Neural progenitor cell (in vitro differentiated cells): ENCODE results near the gene B4GALNT3. TPM values are rescaled to one million over a fixed set of nuclear protein-coding genes. Genes with fewer than 3 reads are reported as not detected.

Source experiments
- DNase-seq: peaks from one replicate; pipeline ENCODE4 v3.0.0-alpha.2; 2016; ENCODE audit warnings: low spot score
- H2AFZ ChIP-seq: fragments of 200-600 bp; sonication (generic); replicated peaks from 2 replicates; pipeline ENCODE4 v1.6.1; 2016; ENCODE audit warnings: antibody characterized with exemption
- H3F3A ChIP-seq: fragments of 200-600 bp; sonication (generic); 2 replicates; pipeline ENCODE4 v1.6.1; 2016; ENCODE audit warnings: antibody characterized with exemption, low read depth
- H3K27ac ChIP-seq: fragments of 200-600 bp; sonication (generic); 2 replicates; pipeline ENCODE4 v1.5.1; 2016; ENCODE audit warnings: mild to moderate bottlenecking
- H3K27me3 ChIP-seq: fragments of 200-600 bp; sonication (generic); 2 replicates; pipeline ENCODE4 v1.6.1; 2016; ENCODE audit warnings: mild to moderate bottlenecking, moderate library complexity
- H3K36me3 ChIP-seq: fragments of 200-600 bp; sonication (generic); 2 replicates; pipeline ENCODE4 v1.5.1; 2016
- H3K4me1 ChIP-seq: fragments of 200-600 bp; sonication (generic); 2 replicates; pipeline ENCODE4 v1.6.1; 2016; ENCODE audit warnings: mixed run types
- H3K4me2 ChIP-seq: fragments of 200-600 bp; sonication (generic); 2 replicates; pipeline ENCODE4 v1.6.1; 2016
- H3K4me3 ChIP-seq: fragments of 200-600 bp; sonication (generic); 2 replicates; pipeline ENCODE4 v1.5.1; 2016
- H3K79me2 ChIP-seq: fragments of 200-600 bp; sonication (generic); 2 replicates; pipeline ENCODE4 v1.6.1; 2016; ENCODE audit warnings: low read depth
- H3K9ac ChIP-seq: fragments of 200-600 bp; sonication (generic); 2 replicates; pipeline ENCODE4 v1.6.1; 2016
- H3K9me3 ChIP-seq: fragments of 200-600 bp; sonication (generic); 2 replicates; pipeline ENCODE4 v1.5.1; 2016; ENCODE audit warnings: low read depth
- H4K20me1 ChIP-seq: fragments of 200-600 bp; sonication (generic); 2 replicates; pipeline ENCODE4 v1.6.1; 2016; ENCODE audit warnings: low read depth
- H3K27ac Mint-ChIP-seq: 3 replicates; pipeline ENCODE4 v1.8.0; 2021; ENCODE audit warnings: mixed read lengths
- H3K27me3 Mint-ChIP-seq: 2 replicates; pipeline ENCODE4 v1.8.0; 2022; ENCODE audit warnings: low read depth, mild to moderate bottlenecking, inconsistent platforms, moderate library complexity, mixed read lengths; ENCODE audit not compliant: insufficient read depth
- H3K36me3 Mint-ChIP-seq: 3 replicates; pipeline ENCODE4 v1.8.0; 2021; ENCODE audit warnings: mixed read lengths
- H3K4me1 Mint-ChIP-seq: 3 replicates; pipeline ENCODE4 v1.8.0; 2021; ENCODE audit warnings: mixed read lengths
- H3K4me3 Mint-ChIP-seq: 3 replicates; pipeline ENCODE4 v1.8.0; 2021; ENCODE audit warnings: mild to moderate bottlenecking, moderate library complexity, mixed read lengths
- H3K9me3 Mint-ChIP-seq: 3 replicates; pipeline ENCODE4 v1.8.0; 2020; ENCODE audit warnings: mixed read lengths
- CTCF ChIP-seq: fragments of 200-600 bp; sonication (generic); IDR thresholded peaks from 2 replicates; pipeline ENCODE4 v1.5.1; 2017; ENCODE audit warnings: antibody characterized with exemption, mild to moderate bottlenecking
- EZH2 ChIP-seq: fragments of 200-600 bp; sonication (generic); IDR thresholded peaks from 2 replicates; pipeline ENCODE4 v1.6.1; 2017; ENCODE audit warnings: antibody characterized with exemption, mild to moderate bottlenecking, moderate library complexity
- EZH2phosphoT487 ChIP-seq: fragments of 200-600 bp; sonication (generic); IDR thresholded peaks from 2 replicates; pipeline ENCODE4 v1.6.1; 2017; ENCODE audit warnings: antibody characterized with exemption
- small RNA-seq: library from RNA; depleted of rRNA; stranded (forward); fragments of <200 nt; gene quantifications from one replicate; pipeline ENCODE3, GENCODE V24; 2015
- total RNA-seq: library from RNA; depleted of rRNA; stranded (reverse); fragments of >200 nt; gene quantifications from 2 replicates; pipeline ENCODE4 v1.2.3, GENCODE V29; 2015; ENCODE audit warnings: low replicate concordance

The B4GALNT3 gene
- total RNA-seq, 1 donor from 2014 or later, result 29.0 TPM

GRCh38 chr12:612293-612692 lies 152.6 kb downstream of the B4GALNT3 start:
- Histone ChIP-seq H3K9ac (no peak overlapping the region), H3K27me3 (no peaks in the 10 kb centered on the region), H3K27ac (no peak overlapping the region), H3F3A (no peaks in the 10 kb centered on the region), H3K79me2 (no peaks in the 10 kb centered on the region), H2AFZ (no peak overlapping the region), H3K4me3 (no peak overlapping the region), H3K36me3 (no peaks in the 10 kb centered on the region), H3K4me2 (no peak overlapping the region), H3K9me3 (no peaks in the 10 kb centered on the region), H4K20me1 (no peaks in the 10 kb centered on the region), H3K4me1 (no peaks in the 10 kb centered on the region)
- Mint-ChIP-seq H3K27me3 (peaks cover 2% of the 10 kb centered on the region), H3K27ac (no peak overlapping the region), H3K4me1 (peaks cover 6% of the 10 kb centered on the region), H3K4me3 (no peak overlapping the region), H3K36me3 (no peaks in the 10 kb centered on the region), H3K9me3 (no peaks in the 10 kb centered on the region)
- DNase-seq, result no peak
- TF ChIP-seq CTCF (no peak), EZH2phosphoT487 (no peak), EZH2 (no peak)

GRCh38 chr12:612886-613285 lies 153.1 kb downstream of the B4GALNT3 start:
- H3K4me3 ChIP-seq, result no peak overlapping the region
- H2AFZ ChIP-seq, result no peak overlapping the region
- peaks cover 2% of the 10 kb centered on the region for H3K27me3 Mint-ChIP-seq
- no peaks in the 10 kb centered on the region for H3K36me3 Mint-ChIP-seq
- no peak overlapping the region for H3K4me2 ChIP-seq
- no peak for DNase-seq
- no peaks in the 10 kb centered on the region for H4K20me1 ChIP-seq
- no peaks in the 10 kb centered on the region for H3K36me3 ChIP-seq
- no peak overlapping the region for H3K27ac Mint-ChIP-seq
- TF ChIP-seq CTCF (no peak), EZH2 (no peak), EZH2phosphoT487 (no peak)
- no peaks in the 10 kb centered on the region for H3K9me3 ChIP-seq
- H3K27ac ChIP-seq, result no peak overlapping the region
- H3K4me3 Mint-ChIP-seq, result no peak overlapping the region
- no peaks in the 10 kb centered on the region for H3K9me3 Mint-ChIP-seq
- H3K4me1 ChIP-seq, result peaks cover 5% of the 10 kb centered on the region
- no peaks in the 10 kb centered on the region for H3K79me2 ChIP-seq
- H3K4me1 Mint-ChIP-seq, result peaks cover 6% of the 10 kb centered on the region
- H3K9ac ChIP-seq, result no peak overlapping the region
- H3F3A ChIP-seq, result no peaks in the 10 kb centered on the region
- no peaks in the 10 kb centered on the region for H3K27me3 ChIP-seq

Small RNAs within 50 kb of the gene (small RNA-seq; reads per million reads assigned to genes)
- gene RNU7-103P, result not detected

Other genes with a start within 250 kb of the B4GALNT3 start
- gene SLC6A12, start 245.8 kb upstream of the B4GALNT3 start, total RNA-seq, result 0.12 TPM in 1 of 2 replicates, not detected in the other
- 0.31 TPM in 1 of 2 replicates, not detected in the other for gene SLC6A13, start 197.1 kb upstream of the B4GALNT3 start, total RNA-seq
- gene KDM5A, start 70.6 kb upstream of the B4GALNT3 start, total RNA-seq, result 44.7 and 50.2 TPM in 2 replicates
- 69.0 and 125 TPM in 2 replicates for gene CCDC77, start 58.3 kb upstream of the B4GALNT3 start, total RNA-seq
- gene NINJ2, start 203.5 kb downstream of the B4GALNT3 start, total RNA-seq, result 0.37 TPM in 1 of 2 replicates, not detected in the other